Measurements from ENCODE around the gene TBCD.
"Not testable (repeated sequence)": the region's sequence is repeated elsewhere in the genome, so short reads cannot be mapped to it uniquely, and the experiment has no call there.

Gene TBCD

DNA sequence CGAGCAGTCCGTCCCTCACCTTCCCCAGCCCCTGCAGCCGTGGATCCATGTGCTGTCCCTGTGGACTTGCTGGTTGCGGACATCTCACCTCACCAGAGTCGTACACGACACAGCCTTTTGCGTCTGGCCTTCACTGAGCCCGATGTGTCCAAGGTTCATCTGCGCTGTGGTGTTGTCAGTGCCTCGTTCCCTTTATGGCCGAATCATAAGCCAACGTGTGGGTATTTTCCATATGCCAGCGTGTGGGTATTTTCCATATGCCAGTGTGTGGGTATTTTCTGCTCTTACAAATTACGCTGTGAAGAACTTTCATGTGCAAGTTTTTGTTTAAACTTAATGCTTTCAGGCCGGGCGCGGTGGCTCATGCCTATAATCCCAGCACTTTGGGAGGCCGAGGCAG is 31.6 kb downstream of the TBCD start:
- no peak overlapping the region for H3K4me2 ChIP-seq (ENCODE audit: low read depth, low read length)
- H3K27ac ChIP-seq (ENCODE audit: low read length), result peak overlapping the region; percentile 31; the same call in 1 of the 2 replicates
- H3K4me3 ChIP-seq (ENCODE audit: low read length), result no peak overlapping the region
- H3K9ac ChIP-seq (ENCODE audit: low read length), result no peak overlapping the region
- H3K9me2 ChIP-seq (replicated peaks; ENCODE audit: insufficient read depth, low read length), result no peaks in the 10 kb centered on the region
- no peaks in the 10 kb centered on the region for H4K20me1 ChIP-seq (ENCODE audit: insufficient read depth, low read length)
- H3K9me3 ChIP-seq (replicated peaks; ENCODE audit: insufficient read depth, low read length), result no peaks in the 10 kb centered on the region
- H3F3A ChIP-seq (ENCODE audit: insufficient read depth, low read length), result peaks cover 23% of the 10 kb centered on the region
- H3K36me3 ChIP-seq (replicated peaks; ENCODE audit: insufficient read depth, low read length), result no peaks in the 10 kb centered on the region
- no peak overlapping the region for H2AFZ ChIP-seq (ENCODE audit: low read length)
- no peak for TF ChIP-seq EZH2phosphoT487 (IDR thresholded peaks at IDR 0.05; ENCODE audit: low read length)
- no peak for TF ChIP-seq EZH2 (optimal IDR thresholded peaks at IDR 0.05; ENCODE audit: low read depth, low read length)
- TF ChIP-seq, protein P1, sequence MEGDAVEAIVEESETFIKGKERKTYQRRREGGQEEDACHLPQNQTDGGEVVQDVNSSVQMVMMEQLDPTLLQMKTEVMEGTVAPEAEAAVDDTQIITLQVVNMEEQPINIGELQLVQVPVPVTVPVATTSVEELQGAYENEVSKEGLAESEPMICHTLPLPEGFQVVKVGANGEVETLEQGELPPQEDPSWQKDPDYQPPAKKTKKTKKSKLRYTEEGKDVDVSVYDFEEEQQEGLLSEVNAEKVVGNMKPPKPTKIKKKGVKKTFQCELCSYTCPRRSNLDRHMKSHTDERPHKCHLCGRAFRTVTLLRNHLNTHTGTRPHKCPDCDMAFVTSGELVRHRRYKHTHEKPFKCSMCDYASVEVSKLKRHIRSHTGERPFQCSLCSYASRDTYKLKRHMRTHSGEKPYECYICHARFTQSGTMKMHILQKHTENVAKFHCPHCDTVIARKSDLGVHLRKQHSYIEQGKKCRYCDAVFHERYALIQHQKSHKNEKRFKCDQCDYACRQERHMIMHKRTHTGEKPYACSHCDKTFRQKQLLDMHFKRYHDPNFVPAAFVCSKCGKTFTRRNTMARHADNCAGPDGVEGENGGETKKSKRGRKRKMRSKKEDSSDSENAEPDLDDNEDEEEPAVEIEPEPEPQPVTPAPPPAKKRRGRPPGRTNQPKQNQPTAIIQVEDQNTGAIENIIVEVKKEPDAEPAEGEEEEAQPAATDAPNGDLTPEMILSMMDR (IDR thresholded peaks at IDR 0.05; ENCODE audit: low read length), result no peak
- no peaks in the 10 kb centered on the region for H3K27me3 ChIP-seq (replicated peaks; ENCODE audit: insufficient read depth, low read length)
- peaks cover 9% of the 10 kb centered on the region for H3K79me2 ChIP-seq (ENCODE audit: low read length)
- no peak for DNase-seq
- peaks cover 34% of the 10 kb centered on the region for H3K4me1 ChIP-seq (ENCODE audit: low read length)

- Histone ChIP-seq H3F3A (ENCODE audit: insufficient read depth, low read length) (peaks cover 23% of the 10 kb centered on the region), H3K4me2 (ENCODE audit: low read depth, low read length) (peak overlapping the region; percentile 69; the same call in 1 of the 2 replicates), H3K79me2 (ENCODE audit: low read length) (peaks cover 27% of the 10 kb centered on the region), H3K27ac (ENCODE audit: low read length) (peak overlapping the region; percentile 71; the same call in 1 of the 2 replicates), H3K4me1 (ENCODE audit: low read length) (peaks cover 35% of the 10 kb centered on the region)
- H3K27me3 ChIP-seq (replicated peaks; ENCODE audit: insufficient read depth, low read length); H3K4me3 ChIP-seq (ENCODE audit: low read length); H2AFZ ChIP-seq (ENCODE audit: low read length); H3K9me3 ChIP-seq (replicated peaks; ENCODE audit: insufficient read depth, low read length); DNase-seq; H3K9me2 ChIP-seq (replicated peaks; ENCODE audit: insufficient read depth, low read length); H4K20me1 ChIP-seq (ENCODE audit: insufficient read depth, low read length); H3K36me3 ChIP-seq (replicated peaks; ENCODE audit: insufficient read depth, low read length); H3K9ac ChIP-seq (ENCODE audit: low read length): not testable (repeated sequence)
Measured at GRCh38 chr17:82785581-82785980, 33.7 kb downstream of the TBCD start.

DNA sequence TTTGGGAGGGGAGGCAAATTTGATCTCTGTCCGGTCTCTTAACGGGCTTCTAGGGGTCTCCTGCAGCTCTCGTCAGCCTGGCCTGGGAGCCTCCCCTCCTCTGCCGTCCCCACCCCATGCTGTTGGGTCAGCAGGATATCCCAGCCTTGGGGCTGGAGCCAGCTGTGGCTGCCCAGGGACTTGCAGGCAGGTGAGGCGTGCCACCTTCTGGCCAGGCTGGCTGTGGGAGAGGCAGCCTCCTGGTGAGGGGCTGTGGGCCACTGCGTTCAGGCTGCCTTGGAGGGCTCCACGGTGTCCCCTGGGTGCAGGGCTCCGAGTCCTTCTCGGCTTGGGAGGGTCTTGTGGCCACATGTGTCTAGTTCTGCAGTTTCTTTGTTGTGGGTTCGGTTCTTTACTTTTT is 34.6 kb downstream of the TBCD start:
- no peaks in the 10 kb centered on the region for H3K9me3 ChIP-seq (replicated peaks; ENCODE audit: insufficient read depth, low read length)
- peak overlapping the region; percentile 69 for H3K4me2 ChIP-seq (ENCODE audit: low read depth, low read length)
- H3F3A ChIP-seq (ENCODE audit: insufficient read depth, low read length), result peaks cover 23% of the 10 kb centered on the region
- no peaks in the 10 kb centered on the region for H3K36me3 ChIP-seq (replicated peaks; ENCODE audit: insufficient read depth, low read length)
- peaks cover 32% of the 10 kb centered on the region for H3K79me2 ChIP-seq (ENCODE audit: low read length)
- no peak overlapping the region for H2AFZ ChIP-seq (ENCODE audit: low read length)
- DNase-seq, result peak; percentile 21
- H3K27me3 ChIP-seq (replicated peaks; ENCODE audit: insufficient read depth, low read length), result no peaks in the 10 kb centered on the region
- H3K27ac ChIP-seq (ENCODE audit: low read length), result peak overlapping the region; percentile 71
- peak overlapping the region; percentile 37; the same call in 1 of the 2 replicates for H3K9ac ChIP-seq (ENCODE audit: low read length)
- no peaks in the 10 kb centered on the region for H4K20me1 ChIP-seq (ENCODE audit: insufficient read depth, low read length)
- TF ChIP-seq, protein P1 (IDR thresholded peaks at IDR 0.05; ENCODE audit: low read length), result peak; percentile 35; the same call in 1 of the 2 replicates
- TF ChIP-seq EZH2 (optimal IDR thresholded peaks at IDR 0.05; ENCODE audit: low read depth, low read length), result no peak
- H3K9me2 ChIP-seq (replicated peaks; ENCODE audit: insufficient read depth, low read length), result no peaks in the 10 kb centered on the region
- H3K4me3 ChIP-seq (ENCODE audit: low read length), result no peak overlapping the region
- peaks cover 35% of the 10 kb centered on the region for H3K4me1 ChIP-seq (ENCODE audit: low read length)

DNA sequence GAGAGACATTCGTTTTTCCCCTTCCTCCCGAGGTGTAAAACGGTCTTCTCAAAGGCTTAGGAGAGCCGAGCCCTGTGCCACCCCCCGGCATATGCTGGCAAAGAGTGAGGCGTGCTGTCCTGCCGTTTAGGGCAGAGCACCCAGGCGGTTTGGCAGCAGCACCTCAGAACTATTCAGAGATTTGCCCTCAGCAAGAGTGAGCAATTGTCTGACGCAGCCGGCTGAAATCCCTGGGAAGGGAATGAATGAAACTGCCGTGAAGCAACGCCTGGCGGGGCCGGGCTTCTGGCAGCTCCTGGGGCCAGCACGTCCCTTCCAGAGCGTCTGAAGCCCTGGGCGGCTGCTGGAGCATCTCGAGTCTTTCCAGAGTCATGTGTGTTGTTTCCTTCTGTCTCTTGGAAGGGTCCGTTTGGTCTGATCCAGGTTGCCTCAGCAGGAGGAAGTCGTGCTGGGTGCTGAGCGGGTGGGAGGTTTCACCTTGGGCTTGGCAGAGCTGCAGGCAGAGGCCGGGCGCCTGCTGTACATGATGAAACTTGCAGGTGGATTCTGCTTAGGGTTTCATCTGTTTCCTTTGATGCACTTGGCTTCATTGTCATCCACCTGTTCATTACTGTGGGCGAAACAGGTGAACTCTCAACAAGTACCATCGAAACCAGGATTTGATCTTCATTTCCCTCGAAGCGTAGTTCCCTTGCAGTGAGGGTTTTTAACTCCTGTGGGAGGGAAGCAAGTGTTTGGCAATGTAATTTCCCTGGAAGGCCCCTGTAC is 35.4 kb downstream of the TBCD start:
- Histone ChIP-seq H3K79me2 (ENCODE audit: low read length) (peaks cover 32% of the 10 kb centered on the region), H3K36me3 (replicated peaks; ENCODE audit: insufficient read depth, low read length) (no peaks in the 10 kb centered on the region), H3K4me1 (ENCODE audit: low read length) (peaks cover 32% of the 10 kb centered on the region), H3K4me3 (ENCODE audit: low read length) (peak overlapping the region; percentile 39), H3K9ac (ENCODE audit: low read length) (peak overlapping the region; percentile 46), H4K20me1 (ENCODE audit: insufficient read depth, low read length) (no peaks in the 10 kb centered on the region), H3K9me2 (replicated peaks; ENCODE audit: insufficient read depth, low read length) (no peaks in the 10 kb centered on the region), H3K9me3 (replicated peaks; ENCODE audit: insufficient read depth, low read length) (no peaks in the 10 kb centered on the region), H2AFZ (ENCODE audit: low read length) (0 out of 2 replicates have a peak overlapping the region, but pooled peaks have one; percentile 42), H3K27me3 (replicated peaks; ENCODE audit: insufficient read depth, low read length) (no peaks in the 10 kb centered on the region), H3F3A (ENCODE audit: insufficient read depth, low read length) (peaks cover 19% of the 10 kb centered on the region), H3K4me2 (ENCODE audit: low read depth, low read length) (peak overlapping the region; percentile 58), H3K27ac (ENCODE audit: low read length) (peak overlapping the region; percentile 85)
- TF ChIP-seq EZH2phosphoT487 (IDR thresholded peaks at IDR 0.05; ENCODE audit: low read length) (no peak), EZH2 (optimal IDR thresholded peaks at IDR 0.05; ENCODE audit: low read depth, low read length) (no peak)
- TF ChIP-seq, protein P1 (IDR thresholded peaks at IDR 0.05; ENCODE audit: low read length), result no peak
- peak; percentile 92 for DNase-seq
